Upper lobe of left lung (tissue), 6 donors: ENCODE data around the gene PSORS1C2. TPM values are rescaled to one million over a fixed set of nuclear protein-coding genes. Genes with fewer than 3 reads are reported as not detected.

Experiments used
- ATAC-seq, 2 donors: fragments of 200-7000 bp; cut with Tn5 transposase; one replicate each; pipeline ENCODE4 v1.9.1; 2022; ENCODE audit warnings: mild to moderate bottlenecking in 2 of 2, moderate library complexity in 2 of 2; ENCODE audit not compliant: low FRiP score in 2 of 2
- DNase-seq, 2 donors: peaks; one replicate each; pipeline ENCODE4 v3.0.0-alpha.2; 2019 to 2020
- H3K27ac ChIP-seq, 4 donors: fragments of 200-600 bp; sonication (generic); one replicate each; pipeline ENCODE4 v1.5.1; 2016 to 2019
- H3K27me3 ChIP-seq, 4 donors: fragments of 200-600 bp; sonication (generic); one replicate each; pipeline ENCODE4 v1.5.1; 2017 to 2019
- H3K36me3 ChIP-seq, 4 donors: fragments of 200-600 bp; sonication (generic); one replicate each; pipeline ENCODE4 v1.5.1; 2016 to 2019
- H3K4me1 ChIP-seq, 4 donors: fragments of 200-600 bp; sonication (generic); one replicate each; pipeline ENCODE4 v1.5.1; 2018 to 2019
- H3K4me3 ChIP-seq, 4 donors: fragments of 200-600 bp; sonication (generic); one replicate each; pipeline ENCODE4 v1.5.1; 2017 to 2019; ENCODE audit warnings: mild to moderate bottlenecking in 2 of 4, moderate library complexity in 1 of 4
- H3K9me3 ChIP-seq, 4 donors: fragments of 200-600 bp; sonication (generic); one replicate each; pipeline ENCODE4 v1.5.1; 2018 to 2019
- CTCF ChIP-seq, 6 experiments: fragments of 450-650 bp in 4 of 6; fragments of 200-600 bp in 2 of 6; sonication (generic) in 2 of 6; IDR thresholded peaks; one replicate each; pipeline ENCODE4 v1.5.1; 2016 to 2019; ENCODE audit warnings: antibody characterized with exemption in 6 of 6
- EP300 ChIP-seq, 4 donors: sonication (generic); formaldehyde crosslinking; IDR thresholded peaks; one replicate each; pipeline ENCODE4 v1.5.1; 2017; ENCODE audit warnings: antibody characterized with exemption in 4 of 4, control low read depth in 2 of 4
- POLR2A ChIP-seq, 4 donors: fragments of 450-650 bp; IDR thresholded peaks; one replicate each; pipeline ENCODE4 v1.5.1; 2016 to 2017; ENCODE audit warnings: antibody characterized with exemption in 4 of 4, mild to moderate bottlenecking in 2 of 4
- POLR2AphosphoS5 ChIP-seq, 2 donors: sonication (generic); formaldehyde crosslinking; IDR thresholded peaks; one replicate each; pipeline ENCODE4 v1.5.1; 2017; ENCODE audit warnings: antibody characterized with exemption in 2 of 2
- WGBS, 2 donors: methylation state at CpG; one replicate each; pipeline ENCODE4 v1.1.5; 2017 to 2018; 5-methylcytosine and 5-hydroxymethylcytosine counted together
- total RNA-seq, 6 donors: library from RNA; depleted of rRNA in 4 of 6; stranded (reverse); fragments of >200 nt in 4 of 6; gene quantifications; one replicate each; pipeline versions ENCODE4 v1.1.0 to v1.2.1, GENCODE V29; 2016 to 2021
- donor health status: DM: no; HTN: no; CAD: no; lungs with moderate emphysema.
- donor health status: DM: no; HTN: yes; CAD: no; lungs with severe emphysema.

Gene PSORS1C2
- total RNA-seq, 6 donors from 2014 or later, result not detected

- no peaks in the 10 kb centered on the region for H3K36me3 ChIP-seq
- no peak overlapping the region for H3K4me3 ChIP-seq
- no peak for DNase-seq
- H3K4me1 ChIP-seq, result peaks cover 7 to 23% (median 14%) of the 10 kb centered on the region in 4 donors
- H3K27me3 ChIP-seq, result no peaks in the 10 kb centered on the region
- ATAC-seq, result no peak
- 76 to 77% methylated on average over 10 to 11 of the region's 11 CpGs for WGBS, 2 donors
- no peak overlapping the region for H3K27ac ChIP-seq
- no peaks in the 10 kb centered on the region for H3K9me3 ChIP-seq
- TF ChIP-seq EP300 (IDR thresholded peaks at IDR 0.05), result no peak
- TF ChIP-seq POLR2A (IDR thresholded peaks at IDR 0.05), result no peak
- TF ChIP-seq CTCF (IDR thresholded peaks at IDR 0.05), result no peak
- TF ChIP-seq POLR2AphosphoS5 (IDR thresholded peaks at IDR 0.05), result no peak
Observed at GRCh38 chr6:31110825-31111582, 27.9 kb downstream of the PSORS1C2 start.

- Histone ChIP-seq H3K4me1 (peaks cover 0 to 3% (median 0%) of the 10 kb centered on the region in 4 donors), H3K36me3 (no peaks in the 10 kb centered on the region), H3K27ac (no peak overlapping the region), H3K27me3 (no peaks in the 10 kb centered on the region), H3K4me3 (no peak overlapping the region), H3K9me3 (no peaks in the 10 kb centered on the region)
- no peak for DNase-seq
- no peak for ATAC-seq
- TF ChIP-seq EP300 (IDR thresholded peaks at IDR 0.05) (no peak), POLR2A (IDR thresholded peaks at IDR 0.05) (no peak), POLR2AphosphoS5 (IDR thresholded peaks at IDR 0.05) (no peak), CTCF (IDR thresholded peaks at IDR 0.05) (no peak)
- 66 to 82% methylated on average over 4 of the region's 4 CpGs for WGBS, 2 donors
Observed at GRCh38 chr6:31107052-31107451, 31.8 kb downstream of the PSORS1C2 start.

GRCh38 chr6:31103136-31103535, 35.7 kb downstream of the PSORS1C2 start:
- H3K4me1 ChIP-seq, result peaks cover 0 to 3% (median 0%) of the 10 kb centered on the region in 4 donors
- H3K36me3 ChIP-seq, result no peaks in the 10 kb centered on the region
- H3K27ac ChIP-seq, result no peak overlapping the region
- no peak for DNase-seq
- H3K9me3 ChIP-seq, result no peaks in the 10 kb centered on the region
- H3K4me3 ChIP-seq, result no peak overlapping the region
- ATAC-seq, result peak in 1 of 2 donors; percentile 71
- no peaks in the 10 kb centered on the region for H3K27me3 ChIP-seq
- 85 to 98% methylated on average over 2 of the region's 2 CpGs for WGBS, 2 donors
- TF ChIP-seq POLR2A (IDR thresholded peaks at IDR 0.05) (no peak), EP300 (IDR thresholded peaks at IDR 0.05) (no peak), POLR2AphosphoS5 (IDR thresholded peaks at IDR 0.05) (no peak)

- WGBS, 2 donors, result 95 to 97% methylated on average over 4 of the region's 4 CpGs
- no peak for ATAC-seq
- Histone ChIP-seq H3K36me3 (no peaks in the 10 kb centered on the region), H3K9me3 (no peaks in the 10 kb centered on the region), H3K27me3 (no peaks in the 10 kb centered on the region), H3K27ac (no peak overlapping the region), H3K4me1 (peaks cover 18 to 37% (median 28%) of the 10 kb centered on the region in 4 donors), H3K4me3 (no peak overlapping the region)
- no peak for DNase-seq
- no peak for TF ChIP-seq EP300 (IDR thresholded peaks at IDR 0.05)
- no peak for TF ChIP-seq POLR2AphosphoS5 (IDR thresholded peaks at IDR 0.05)
- no peak for TF ChIP-seq POLR2A (IDR thresholded peaks at IDR 0.05)
- TF ChIP-seq CTCF (IDR thresholded peaks at IDR 0.05), result no peak
Observed at GRCh38 chr6:31098449-31098938, 40.4 kb downstream of the PSORS1C2 start.

- no peak overlapping the region for H3K27ac ChIP-seq
- no peaks in the 10 kb centered on the region for H3K9me3 ChIP-seq
- peaks cover 21 to 39% (median 29%) of the 10 kb centered on the region in 4 donors for H3K4me1 ChIP-seq
- no peak for ATAC-seq
- H3K36me3 ChIP-seq, result no peaks in the 10 kb centered on the region
- no peaks in the 10 kb centered on the region for H3K27me3 ChIP-seq
- H3K4me3 ChIP-seq, result no peak overlapping the region
- 80 to 88% methylated on average over 5 of the region's 5 CpGs for WGBS, 2 donors
- DNase-seq, result no peak
- no peak for TF ChIP-seq EP300 (IDR thresholded peaks at IDR 0.05)
- no peak for TF ChIP-seq POLR2A (IDR thresholded peaks at IDR 0.05)
- TF ChIP-seq CTCF (IDR thresholded peaks at IDR 0.05), result no peak
- TF ChIP-seq POLR2AphosphoS5 (IDR thresholded peaks at IDR 0.05), result no peak
Observed at GRCh38 chr6:31096656-31097055, 42.2 kb downstream of the PSORS1C2 start.
